Fibroblast of skin of left quadriceps (primary cell): ENCODE data around the gene MYCN.

Experiments used
- DNase-seq, 2 experiments: peaks; one replicate each; pipeline ENCODE4 v3.0.0-alpha.2; 2013; ENCODE audit warnings: low read depth in 2 of 2

The MYCN gene

DNA sequence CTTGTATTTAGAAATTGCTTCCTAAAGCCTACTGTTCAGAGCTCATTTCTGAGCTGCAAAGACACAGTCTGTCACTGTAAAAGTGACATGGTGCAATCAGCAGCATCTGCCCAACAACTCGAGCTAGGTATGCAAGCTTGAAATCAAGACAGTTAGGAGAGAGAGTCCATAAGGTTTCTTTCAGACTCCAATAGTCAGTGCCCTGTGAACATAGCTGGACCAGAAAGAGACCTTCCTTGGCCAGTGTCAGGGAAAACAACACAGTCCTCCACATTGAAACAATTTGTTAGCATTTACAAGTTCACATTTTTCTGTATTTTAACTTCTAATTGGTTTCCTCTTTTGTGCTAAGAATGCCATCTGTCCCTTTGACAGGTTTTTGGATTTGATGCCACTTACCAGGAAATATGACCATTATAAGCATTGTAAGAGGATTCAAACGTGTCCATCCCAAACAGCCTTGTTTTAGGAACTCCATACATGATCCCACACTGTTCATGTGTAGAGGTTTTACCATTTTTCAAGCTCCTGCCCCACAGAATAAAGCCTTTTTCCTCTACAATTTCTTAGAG, 8.9 kb upstream of the MYCN start:
- DNase-seq, result no peak

DNA sequence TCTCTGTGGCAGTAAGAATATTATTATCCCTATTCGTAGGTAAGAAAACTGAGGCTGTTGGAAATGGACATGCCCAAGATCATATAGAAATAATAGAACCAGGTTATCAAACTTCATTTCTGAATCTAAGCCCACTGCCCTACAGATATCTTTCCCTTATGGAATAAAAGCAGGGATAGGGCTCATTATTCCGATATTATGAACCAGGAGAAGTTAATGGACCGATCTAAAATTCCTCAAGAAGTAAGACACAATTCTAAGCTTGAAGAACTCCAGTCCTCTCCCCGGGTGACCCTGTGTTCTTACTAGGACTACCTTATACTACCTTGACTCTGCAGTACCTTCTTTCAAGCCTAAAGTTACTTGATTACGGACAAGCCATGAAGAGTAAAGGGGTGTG, 8.4 kb upstream of the MYCN start:
- no peak for DNase-seq

DNA sequence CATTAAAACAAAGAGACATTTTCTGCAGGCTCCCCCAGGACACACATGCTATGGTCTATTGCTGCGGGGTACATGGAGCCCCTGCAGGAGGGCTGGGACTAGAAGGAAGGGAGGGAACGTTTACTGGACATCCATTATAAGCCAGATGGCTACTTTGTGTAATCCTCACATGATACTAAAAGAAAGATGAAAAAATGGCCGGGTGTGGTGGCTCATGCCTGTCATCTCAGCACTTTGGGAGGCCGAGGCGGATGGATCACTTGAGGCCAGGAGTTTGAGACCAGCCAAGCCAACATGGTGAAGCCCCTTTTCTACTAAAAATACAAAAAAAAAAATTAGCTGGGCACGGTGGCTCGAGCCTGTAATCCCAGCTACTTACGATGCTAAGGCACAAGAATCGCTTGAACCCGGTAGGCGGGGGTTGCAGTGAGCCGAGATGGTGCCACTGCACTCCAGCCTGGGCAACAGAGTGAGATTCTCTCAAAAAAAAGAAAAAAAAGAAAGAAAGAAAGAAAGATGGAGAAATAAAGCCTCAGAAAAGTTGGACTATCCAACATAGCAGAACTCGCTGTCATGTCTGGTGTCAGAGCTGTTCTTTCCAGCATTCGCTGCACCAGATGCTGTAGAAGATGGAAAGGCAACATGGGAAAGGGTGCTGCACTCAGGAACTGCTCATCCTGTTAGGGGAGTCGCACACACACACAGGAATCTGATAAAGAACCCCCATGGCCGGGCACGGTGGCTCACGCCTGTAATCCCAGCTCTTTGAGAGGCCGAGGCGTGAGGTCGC, 7.8 kb upstream of the MYCN start:
- no peak for DNase-seq

DNA sequence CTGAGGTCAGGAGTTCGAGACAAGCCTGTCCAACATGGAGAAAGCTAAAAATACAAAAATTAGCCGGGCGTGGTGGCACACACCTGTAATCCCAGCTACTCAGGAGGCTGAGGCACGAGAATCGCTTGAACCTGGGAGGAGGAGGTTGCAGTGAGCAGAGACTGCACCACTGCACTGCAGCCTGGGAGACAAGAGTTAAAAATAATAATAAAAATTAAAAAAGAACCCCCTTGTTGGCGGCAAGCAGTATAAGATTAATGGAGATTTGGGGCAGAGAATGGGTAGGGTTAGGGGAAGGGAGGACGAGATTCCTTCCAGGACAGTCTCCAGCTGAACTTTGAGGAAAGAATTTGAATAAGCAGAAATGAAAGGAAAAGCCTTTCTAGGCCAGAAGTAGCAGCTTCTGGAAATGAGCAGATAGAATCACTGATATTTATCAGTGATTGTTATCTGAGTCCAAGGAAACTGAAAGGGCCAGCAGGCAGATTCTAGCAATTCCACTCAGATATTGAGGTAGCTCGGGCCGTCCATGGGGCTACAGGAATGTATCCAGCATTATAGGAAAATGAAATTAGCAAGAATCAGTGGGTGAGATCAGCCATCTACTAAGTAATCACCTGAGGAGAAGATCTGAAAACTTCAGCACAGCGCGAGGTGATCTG, 7.0 kb upstream of the MYCN start:
- no peak for DNase-seq

DNA sequence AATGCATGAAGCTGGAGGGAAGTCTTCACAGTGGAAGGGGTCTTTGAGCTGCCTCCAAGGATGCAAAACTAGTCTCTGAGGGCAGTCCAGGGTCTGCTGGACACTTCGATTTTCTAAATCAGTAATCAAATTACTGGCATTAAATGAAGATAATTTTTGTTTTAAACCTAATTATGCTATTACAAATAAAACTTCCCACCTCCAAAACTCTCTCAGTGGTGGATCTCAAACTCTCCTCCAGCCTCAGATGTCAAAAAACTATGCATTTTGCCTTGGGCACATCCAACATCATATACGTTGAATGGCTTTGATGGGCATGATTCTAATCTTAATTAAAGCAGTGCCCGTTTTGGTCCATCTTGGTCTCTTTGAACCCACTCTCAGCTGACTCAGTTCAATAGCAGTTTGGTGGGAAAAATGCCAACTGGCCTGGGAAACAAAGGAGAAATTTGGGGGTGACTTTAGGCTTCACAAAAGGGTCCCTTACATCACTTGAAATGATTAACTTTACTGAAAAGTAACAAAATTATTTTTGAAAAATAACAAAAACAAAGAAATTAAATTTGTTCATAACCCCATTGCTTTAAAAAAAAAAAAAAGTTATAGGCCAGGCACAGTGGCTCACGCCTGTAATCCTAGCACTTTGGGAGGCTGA, 5.9 kb upstream of the MYCN start:
- no peak for DNase-seq

DNA sequence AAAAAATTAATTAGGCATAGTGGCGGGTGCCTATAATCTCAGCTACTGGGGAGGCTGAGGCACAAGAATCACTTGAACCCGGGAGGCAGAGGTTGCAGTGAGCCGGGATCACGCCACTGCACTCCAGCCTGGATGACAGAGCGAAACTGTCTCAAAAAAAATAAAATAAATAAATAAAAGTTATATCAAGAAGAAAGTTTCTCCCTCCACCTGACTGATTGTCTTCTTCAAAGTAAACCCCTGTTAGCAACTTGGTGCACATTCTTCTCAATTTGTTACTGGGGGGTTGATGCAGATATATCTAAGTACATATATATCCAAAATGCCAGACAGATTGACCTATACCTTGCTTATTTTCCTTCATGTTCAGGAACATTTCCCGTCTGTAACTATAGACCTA, 5.2 kb upstream of the MYCN start:
- no peak for DNase-seq

DNA sequence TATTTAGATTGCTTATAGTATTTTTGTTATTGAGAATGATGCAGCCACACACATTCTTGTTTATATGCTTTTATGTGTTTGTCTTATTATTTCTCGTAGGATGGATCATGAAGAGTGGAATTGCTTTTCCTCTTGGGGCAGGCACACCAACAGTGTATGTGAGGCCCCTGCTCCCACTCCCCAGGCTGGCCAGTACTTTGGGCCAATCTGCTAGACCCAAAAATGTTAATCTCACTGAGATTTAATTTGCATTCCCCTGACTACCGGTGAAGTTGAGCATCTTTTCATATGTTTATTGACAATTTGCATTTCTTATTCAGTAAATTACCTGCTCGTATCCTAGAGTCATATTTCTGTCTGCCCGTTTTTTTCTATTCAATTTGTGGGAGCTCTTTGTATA, 4.7 kb upstream of the MYCN start:
- no peak for DNase-seq

DNA sequence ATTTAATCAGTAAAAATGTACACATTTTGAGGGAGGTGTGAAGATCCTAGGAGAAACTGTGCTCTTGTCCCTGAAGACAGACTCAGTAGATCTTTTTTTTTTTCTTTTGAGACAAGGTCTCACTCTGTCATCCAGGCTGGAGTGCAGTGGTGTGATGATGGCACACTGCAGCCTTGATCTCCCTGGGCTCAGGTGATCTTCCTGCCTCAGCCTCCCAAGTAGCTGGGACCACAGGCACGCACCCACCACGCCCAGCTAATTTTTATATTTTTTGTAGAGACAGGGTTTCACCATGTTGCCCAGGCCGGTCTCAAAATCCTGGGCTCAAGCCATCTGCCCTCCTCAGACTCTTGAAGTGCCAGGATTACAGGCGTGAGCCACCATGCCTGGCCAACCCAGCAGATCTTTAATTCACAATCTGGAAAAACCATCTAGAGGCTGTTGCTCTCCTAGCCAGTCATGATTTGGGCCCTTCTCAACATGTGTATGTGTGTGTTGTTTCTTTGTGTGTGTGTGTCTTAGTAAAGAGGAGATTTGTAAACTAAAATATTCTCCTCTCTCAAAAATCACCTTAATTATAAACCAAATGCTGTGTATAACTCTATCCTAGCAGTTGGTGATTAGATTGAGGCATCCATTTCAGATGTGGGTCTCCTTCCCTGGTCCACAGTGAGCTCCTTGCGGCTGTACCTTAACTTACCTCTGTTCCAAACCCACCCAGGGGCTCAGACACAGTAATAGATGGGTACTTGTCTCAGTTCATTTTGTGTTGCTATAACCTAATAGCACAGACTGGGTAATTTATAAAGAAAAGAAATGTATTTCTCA, 3.9 kb upstream of the MYCN start:
- no peak for DNase-seq

DNA sequence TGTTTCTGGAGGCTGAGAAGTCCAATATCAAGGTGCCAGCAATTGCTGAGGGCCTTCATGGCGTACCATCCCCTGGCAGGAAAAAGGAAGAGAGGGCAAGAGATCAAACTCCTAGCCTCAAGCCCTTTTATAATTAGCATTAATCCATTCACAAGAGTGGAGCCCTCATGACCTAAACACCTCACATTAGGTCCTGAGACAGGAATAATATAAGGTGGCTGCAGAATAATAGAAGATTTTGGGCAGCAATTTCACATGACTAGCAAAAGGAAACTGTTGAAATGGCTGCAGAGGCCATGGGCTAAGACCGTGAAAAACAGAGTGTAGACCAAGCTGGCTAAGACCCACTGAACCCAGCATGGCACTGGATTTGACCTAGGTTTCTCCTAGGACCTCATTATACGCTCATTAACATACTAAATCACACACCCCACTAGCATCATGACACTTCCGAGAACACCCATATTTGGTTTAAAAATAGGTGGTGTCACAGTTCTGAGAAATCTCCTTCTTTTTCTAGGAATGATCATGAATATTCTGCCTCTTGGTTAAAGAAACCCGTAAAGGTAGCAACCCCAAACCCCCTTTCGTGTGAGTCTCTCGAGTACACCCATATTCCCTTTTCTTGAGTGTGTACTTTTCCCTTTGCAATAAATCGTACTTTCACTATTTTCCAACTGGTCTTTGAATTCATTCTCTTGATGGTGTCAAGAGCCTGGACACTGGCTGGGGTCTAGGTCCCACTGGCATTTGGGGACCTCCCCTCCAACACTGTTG, 3.1 kb upstream of the MYCN start:
- no peak for DNase-seq

DNA sequence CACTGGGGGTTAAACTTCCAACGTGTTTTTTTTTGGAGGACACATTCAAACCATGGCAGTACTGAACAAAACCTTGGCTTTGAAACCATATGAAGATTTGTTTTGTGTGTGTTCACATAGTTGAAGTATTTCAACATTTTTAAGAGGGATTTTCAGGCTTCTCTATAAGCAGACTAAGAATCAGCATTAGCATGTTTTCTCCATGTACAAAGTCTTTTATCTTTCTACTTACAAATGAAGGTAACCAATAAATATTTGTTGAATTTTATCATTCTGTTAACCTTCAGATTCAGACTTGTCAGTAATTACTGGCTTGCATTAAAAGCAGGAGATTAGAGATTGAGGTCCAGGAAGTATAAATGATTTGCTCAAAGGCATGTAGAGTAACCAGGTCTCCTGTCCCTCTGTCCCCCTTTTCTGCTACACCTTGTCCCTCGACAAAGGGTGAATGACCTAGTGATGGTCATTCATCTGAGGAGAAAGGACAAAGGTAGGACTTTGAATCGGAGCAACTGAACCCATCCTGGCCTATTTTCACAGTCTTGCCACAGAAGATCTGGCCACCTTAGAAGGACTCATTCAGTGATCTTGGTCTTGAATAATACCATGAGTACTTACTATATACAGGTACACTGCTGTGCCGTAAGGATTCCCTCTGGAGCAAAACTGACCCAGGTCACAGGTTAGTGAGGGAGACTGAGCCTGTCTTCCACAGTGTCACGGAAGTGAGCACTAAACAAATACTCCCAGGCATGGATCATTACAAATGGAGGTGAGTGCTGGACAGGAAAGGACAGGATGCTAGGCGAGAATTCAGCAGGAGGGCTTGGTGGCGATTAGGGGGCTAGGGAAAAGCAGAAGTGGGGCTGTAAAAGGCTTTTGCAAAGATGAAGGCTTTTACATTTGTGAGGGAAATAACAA, 2.2 kb upstream of the MYCN start:
- DNase-seq, result no peak

DNA sequence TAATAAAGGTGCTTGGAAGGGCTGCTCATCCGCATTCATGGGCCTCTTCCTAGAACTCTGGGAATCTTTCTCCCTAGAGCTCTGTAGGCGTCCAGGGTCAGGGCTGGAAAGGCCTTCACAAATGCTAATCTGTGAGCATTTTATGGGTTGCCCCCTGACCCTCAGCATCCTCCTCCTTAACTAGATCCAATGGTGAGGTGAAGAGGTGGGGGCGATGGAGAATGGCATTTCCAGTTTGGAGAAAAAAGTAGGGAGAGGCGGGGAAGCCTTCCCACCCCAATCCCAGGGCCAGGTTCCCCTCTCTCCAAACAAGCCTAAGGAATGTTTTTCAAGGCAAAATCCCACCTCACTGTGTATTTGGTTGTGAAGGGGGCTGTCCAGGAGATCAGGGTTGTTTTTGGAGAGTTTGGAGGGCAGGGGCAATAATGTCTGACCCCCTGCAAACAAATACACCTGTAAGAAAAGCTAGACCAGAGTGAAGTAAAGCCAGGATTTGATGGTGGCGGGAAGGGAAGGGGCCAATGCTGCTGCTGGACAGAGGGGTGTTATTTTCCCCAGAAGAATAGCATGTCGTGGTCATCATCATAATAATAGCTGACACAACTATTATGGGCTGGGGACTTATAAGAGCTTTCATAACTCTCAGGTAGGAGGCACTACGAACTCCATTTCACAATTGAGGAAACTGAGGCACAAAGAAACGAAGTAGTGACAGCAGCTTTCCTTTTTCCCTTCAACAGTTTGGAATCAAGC, 1.4 kb upstream of the MYCN start:
- DNase-seq, result no peak

DNA sequence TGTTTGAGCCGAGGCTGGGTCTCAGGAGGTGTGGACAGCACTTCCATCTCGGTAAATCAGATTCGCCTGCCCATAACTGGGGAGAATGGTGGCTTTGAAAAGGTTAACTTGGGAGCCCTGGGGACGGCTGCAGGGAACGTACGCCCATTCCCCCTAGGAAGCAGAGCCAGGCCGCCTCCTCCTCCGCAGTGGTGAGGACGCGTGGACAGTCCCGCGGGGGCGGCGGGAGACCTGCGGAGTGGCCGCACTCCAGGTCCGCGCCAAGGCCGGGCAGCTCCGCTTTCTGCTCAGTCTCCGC, 845 bp upstream of the MYCN start:
- DNase-seq, result no peak

DNA sequence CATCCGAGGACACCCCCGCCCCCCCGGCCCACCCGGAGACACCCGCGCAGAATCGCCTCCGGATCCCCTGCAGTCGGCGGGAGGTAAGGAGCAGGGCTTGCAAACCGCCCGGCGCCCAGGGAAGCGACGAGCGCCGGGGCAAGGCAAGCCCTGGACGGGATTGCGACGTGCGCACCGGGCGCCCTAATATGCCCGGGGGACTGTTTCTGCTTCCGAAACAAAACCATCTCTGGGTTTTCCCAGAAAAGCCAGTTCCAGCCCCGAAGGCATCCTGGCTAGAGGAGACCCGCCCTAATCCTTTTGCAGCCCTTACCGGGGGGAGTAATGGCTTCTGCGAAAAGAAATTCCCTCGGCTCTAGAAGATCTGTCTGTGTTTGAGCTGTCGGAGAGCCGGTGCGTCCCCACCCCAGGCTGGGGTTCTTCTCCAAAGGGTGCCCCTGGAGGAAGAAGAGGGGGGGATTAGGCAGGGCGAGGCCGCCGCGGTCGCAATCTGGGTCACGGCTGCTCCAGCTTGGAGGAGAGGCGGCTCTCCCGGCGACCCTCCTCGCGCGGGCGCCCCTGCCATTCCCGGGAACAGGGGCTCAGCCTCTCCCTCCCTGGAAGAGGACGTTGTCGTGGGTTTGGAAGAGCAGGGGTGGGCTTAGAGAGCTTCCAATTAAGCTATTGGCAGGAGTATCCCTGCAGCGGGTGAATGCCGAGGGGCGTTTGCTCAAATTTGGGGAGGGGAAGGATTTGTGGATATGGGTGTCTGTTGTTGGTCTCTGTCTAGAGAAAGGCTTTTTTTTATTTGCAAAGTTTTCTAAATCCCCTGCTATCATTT, 521 bp downstream of the MYCN start:
- no peak for DNase-seq

DNA sequence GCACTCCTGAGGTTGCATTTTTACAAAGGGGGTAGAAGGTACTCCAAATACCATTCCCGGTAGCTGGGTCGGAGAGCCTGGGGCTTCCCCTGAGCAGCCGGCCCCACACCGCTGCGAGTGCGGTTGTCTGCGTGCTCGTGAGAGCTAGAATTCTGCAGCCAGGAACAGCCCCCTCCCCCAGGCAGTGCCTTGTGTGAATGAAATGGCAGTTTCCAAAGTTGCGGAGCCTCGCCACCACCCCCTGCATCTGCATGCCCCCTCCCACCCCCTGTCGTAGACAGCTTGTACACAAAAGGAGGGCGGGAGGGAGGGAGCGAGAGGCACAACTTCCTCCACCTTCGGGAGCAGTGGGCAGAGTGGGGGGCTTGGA, 1.1 kb downstream of the MYCN start:
- no peak for DNase-seq

DNA sequence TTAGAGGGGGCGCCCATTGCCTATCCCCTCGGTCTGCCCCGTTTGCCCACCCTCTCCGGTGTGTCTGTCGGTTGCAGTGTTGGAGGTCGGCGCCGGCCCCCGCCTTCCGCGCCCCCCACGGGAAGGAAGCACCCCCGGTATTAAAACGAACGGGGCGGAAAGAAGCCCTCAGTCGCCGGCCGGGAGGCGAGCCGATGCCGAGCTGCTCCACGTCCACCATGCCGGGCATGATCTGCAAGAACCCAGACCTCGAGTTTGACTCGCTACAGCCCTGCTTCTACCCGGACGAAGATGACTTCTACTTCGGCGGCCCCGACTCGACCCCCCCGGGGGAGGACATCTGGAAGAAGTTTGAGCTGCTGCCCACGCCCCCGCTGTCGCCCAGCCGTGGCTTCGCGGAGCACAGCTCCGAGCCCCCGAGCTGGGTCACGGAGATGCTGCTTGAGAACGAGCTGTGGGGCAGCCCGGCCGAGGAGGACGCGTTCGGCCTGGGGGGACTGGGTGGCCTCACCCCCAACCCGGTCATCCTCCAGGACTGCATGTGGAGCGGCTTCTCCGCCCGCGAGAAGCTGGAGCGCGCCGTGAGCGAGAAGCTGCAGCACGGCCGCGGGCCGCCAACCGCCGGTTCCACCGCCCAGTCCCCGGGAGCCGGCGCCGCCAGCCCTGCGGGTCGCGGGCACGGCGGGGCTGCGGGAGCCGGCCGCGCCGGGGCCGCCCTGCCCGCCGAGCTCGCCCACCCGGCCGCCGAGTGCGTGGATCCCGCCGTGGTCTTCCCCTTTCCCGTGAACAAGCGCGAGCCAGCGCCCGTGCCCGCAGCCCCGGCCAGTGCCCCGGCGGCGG, 1.7 kb downstream of the MYCN start:
- DNase-seq, result no peak

DNA sequence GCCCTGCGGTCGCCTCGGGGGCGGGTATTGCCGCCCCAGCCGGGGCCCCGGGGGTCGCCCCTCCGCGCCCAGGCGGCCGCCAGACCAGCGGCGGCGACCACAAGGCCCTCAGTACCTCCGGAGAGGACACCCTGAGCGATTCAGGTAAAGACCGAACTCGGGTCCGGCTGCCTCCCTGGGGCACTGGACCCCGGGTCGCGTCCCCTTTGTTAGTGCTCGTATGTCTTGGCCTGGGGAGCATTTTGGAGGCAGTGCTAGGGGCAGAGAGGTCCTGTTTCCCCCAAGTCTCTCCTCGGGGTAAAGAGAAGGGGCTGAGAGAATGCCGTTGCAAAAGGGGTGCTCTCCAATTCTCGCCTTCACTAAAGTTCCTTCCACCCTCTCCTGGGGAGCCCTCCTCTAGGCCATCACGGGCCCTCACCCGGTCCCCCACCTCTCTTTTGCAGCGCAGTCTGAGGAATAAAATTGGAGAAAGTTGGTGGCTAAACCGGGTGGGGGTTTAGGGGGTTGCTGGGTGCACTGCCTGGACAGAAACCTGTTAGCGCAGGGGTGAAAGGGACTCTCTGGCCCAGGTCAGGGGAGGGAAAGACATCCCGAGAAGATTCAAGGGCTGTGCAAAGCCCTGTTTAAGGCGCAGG, 2.5 kb downstream of the MYCN start:
- no peak for DNase-seq
